Breast epithelium (tissue), 3 donors: Measurements from ENCODE around the gene FCHSD2.

Source experiments
- POLR2A ChIP-seq: fragments of 450-650 bp; IDR thresholded peaks from one replicate; pipeline ENCODE4 v1.6.1; 2016; ENCODE audit warnings: antibody characterized with exemption, mild to moderate bottlenecking, moderate library complexity
- TF ChIP-seq, protein P1 (sequence below), 3 donors: fragments of 450-650 bp; IDR thresholded peaks; one replicate each; pipeline ENCODE4 v1.5.1; 2016 to 2017; ENCODE audit warnings: antibody characterized with exemption in 3 of 3, mild to moderate bottlenecking in 3 of 3, moderate library complexity in 3 of 3

GRCh38 chr11:73100578-73100977 lies 41.5 kb downstream of the FCHSD2 start:
- TF ChIP-seq, protein P1, sequence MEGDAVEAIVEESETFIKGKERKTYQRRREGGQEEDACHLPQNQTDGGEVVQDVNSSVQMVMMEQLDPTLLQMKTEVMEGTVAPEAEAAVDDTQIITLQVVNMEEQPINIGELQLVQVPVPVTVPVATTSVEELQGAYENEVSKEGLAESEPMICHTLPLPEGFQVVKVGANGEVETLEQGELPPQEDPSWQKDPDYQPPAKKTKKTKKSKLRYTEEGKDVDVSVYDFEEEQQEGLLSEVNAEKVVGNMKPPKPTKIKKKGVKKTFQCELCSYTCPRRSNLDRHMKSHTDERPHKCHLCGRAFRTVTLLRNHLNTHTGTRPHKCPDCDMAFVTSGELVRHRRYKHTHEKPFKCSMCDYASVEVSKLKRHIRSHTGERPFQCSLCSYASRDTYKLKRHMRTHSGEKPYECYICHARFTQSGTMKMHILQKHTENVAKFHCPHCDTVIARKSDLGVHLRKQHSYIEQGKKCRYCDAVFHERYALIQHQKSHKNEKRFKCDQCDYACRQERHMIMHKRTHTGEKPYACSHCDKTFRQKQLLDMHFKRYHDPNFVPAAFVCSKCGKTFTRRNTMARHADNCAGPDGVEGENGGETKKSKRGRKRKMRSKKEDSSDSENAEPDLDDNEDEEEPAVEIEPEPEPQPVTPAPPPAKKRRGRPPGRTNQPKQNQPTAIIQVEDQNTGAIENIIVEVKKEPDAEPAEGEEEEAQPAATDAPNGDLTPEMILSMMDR (IDR thresholded peaks at IDR 0.05): no peak
- TF ChIP-seq POLR2A: no peak
